Measurements from ENCODE around the gene BNIP2. TPM values are rescaled to one million over a fixed set of nuclear protein-coding genes. Genes with fewer than 3 reads are reported as not detected.

BNIP2 gene
- total RNA-seq, 4 donors from 2014 or later: 84.3 to 147 (median 123) TPM

- intact Hi-C loops (cut with DNase I; ENCODE audit: low total_unique reads): no loop called here
- H3K4me3 ChIP-seq (ENCODE audit: low read depth, poor library complexity, severe bottlenecking): no peak overlapping the region
- WGBS, 2 donors: 86 to 89% methylated on average over 7 of the region's 7 CpGs
- no peak for DNase-seq (ENCODE audit: low spot score in 2 of 2)
- TF ChIP-seq, protein P1, sequence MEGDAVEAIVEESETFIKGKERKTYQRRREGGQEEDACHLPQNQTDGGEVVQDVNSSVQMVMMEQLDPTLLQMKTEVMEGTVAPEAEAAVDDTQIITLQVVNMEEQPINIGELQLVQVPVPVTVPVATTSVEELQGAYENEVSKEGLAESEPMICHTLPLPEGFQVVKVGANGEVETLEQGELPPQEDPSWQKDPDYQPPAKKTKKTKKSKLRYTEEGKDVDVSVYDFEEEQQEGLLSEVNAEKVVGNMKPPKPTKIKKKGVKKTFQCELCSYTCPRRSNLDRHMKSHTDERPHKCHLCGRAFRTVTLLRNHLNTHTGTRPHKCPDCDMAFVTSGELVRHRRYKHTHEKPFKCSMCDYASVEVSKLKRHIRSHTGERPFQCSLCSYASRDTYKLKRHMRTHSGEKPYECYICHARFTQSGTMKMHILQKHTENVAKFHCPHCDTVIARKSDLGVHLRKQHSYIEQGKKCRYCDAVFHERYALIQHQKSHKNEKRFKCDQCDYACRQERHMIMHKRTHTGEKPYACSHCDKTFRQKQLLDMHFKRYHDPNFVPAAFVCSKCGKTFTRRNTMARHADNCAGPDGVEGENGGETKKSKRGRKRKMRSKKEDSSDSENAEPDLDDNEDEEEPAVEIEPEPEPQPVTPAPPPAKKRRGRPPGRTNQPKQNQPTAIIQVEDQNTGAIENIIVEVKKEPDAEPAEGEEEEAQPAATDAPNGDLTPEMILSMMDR (IDR thresholded peaks at IDR 0.05): no peak
- no peak for TF ChIP-seq POLR2A (IDR thresholded peaks at IDR 0.05)
These were observed 32.9 kb upstream of the BNIP2 start for GRCh38 chr15:59722037-59722436.

DNA sequence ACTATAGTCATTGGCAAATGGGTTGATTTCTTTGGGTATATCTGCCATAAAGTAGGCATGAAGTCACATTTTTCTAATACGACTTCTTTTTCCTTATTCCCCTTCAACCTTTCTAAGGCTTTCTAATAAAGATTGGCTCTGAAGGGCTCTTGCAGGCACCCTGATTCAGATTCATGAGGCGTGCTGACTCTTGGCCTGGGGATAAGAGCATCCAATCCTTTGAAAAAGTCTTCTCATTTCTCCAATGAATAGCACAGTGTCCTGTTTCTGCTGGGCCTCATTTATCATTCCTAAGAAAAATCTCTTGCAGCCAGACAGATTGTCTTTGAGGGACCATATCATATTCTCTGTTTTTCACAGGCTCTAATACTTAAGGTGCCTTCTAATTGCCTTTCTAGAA is 32.3 kb upstream of the BNIP2 start:
- intact Hi-C loops (cut with DNase I; ENCODE audit: low total_unique reads): no loop called here
- TF ChIP-seq POLR2A (IDR thresholded peaks at IDR 0.05): no peak
- TF ChIP-seq, protein P1 (IDR thresholded peaks at IDR 0.05): no peak
- 88 to 91% methylated on average over 2 of the region's 2 CpGs for WGBS, 2 donors
- no peak overlapping the region for H3K4me3 ChIP-seq (ENCODE audit: low read depth, poor library complexity, severe bottlenecking)
- DNase-seq (ENCODE audit: low spot score in 2 of 2): no peak

DNA sequence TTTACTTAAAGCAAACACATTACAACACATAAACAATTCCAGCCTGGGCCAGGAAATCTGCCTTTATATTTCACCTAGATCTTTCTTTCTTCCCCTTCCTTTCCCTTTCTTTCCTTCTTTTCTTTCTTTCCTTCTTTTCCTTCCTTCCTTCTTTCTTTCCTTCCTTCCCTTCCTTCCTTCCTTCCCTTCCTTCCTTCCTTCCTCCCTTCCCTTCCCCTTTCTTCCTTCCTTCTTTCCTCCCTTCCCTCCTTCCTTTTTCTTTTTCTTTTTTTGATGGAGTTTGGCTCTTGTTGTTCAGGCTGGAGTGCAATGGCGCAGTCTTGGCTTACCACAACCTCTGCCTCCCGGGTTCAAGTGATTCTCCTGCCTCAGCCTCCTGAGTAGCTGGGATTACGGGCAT is 24.1 kb upstream of the BNIP2 start:
- 86 to 97% methylated on average over 3 of the region's 3 CpGs for WGBS, 2 donors
- H3K4me3 ChIP-seq (ENCODE audit: low read depth, poor library complexity, severe bottlenecking): no peak overlapping the region
- DNase-seq (ENCODE audit: low spot score in 2 of 2): no peak
- intact Hi-C loops (cut with DNase I; ENCODE audit: low total_unique reads): no loop called here
- TF ChIP-seq POLR2A (IDR thresholded peaks at IDR 0.05): no peak
- TF ChIP-seq, protein P1 (IDR thresholded peaks at IDR 0.05): no peak

GRCh38 chr15:59711451-59712243 is 22.5 kb upstream of the BNIP2 start:
- intact Hi-C loops (cut with DNase I; ENCODE audit: low total_unique reads): no loop called here
- no peak for DNase-seq (ENCODE audit: low spot score in 2 of 2)
- no peak for TF ChIP-seq POLR2A (IDR thresholded peaks at IDR 0.05)
- TF ChIP-seq, protein P1 (IDR thresholded peaks at IDR 0.05): no peak
- 57 to 67% methylated on average over 4 of the region's 4 CpGs for WGBS, 2 donors
- no peak overlapping the region for H3K4me3 ChIP-seq (ENCODE audit: low read depth, poor library complexity, severe bottlenecking)

- DNase-seq (ENCODE audit: low spot score in 2 of 2): no peak
- intact Hi-C loops (cut with DNase I; ENCODE audit: low total_unique reads): no loop called here
- H3K4me3 ChIP-seq (ENCODE audit: low read depth, poor library complexity, severe bottlenecking): no peak overlapping the region
- no peak for TF ChIP-seq POLR2A (IDR thresholded peaks at IDR 0.05)
- WGBS, 2 donors: 94 to 99% methylated on average over 4 of the region's 4 CpGs
These were observed 18.5 kb upstream of the BNIP2 start for GRCh38 chr15:59707619-59708018.

- DNase-seq (ENCODE audit: low spot score in 2 of 2): no peak
- WGBS, 2 donors: 56 to 61% methylated on average over 6 of the region's 6 CpGs
These were observed 15.1 kb upstream of the BNIP2 start for GRCh38 chr15:59703979-59704796.

More at GRCh38 chr15:59703979-59704796, 15.1 kb upstream of the BNIP2 start:
- intact Hi-C loops (cut with DNase I; ENCODE audit: low total_unique reads): no loop called here
- no peak for TF ChIP-seq POLR2A (IDR thresholded peaks at IDR 0.05)
- TF ChIP-seq, protein P1 (IDR thresholded peaks at IDR 0.05): no peak
- H3K4me3 ChIP-seq (ENCODE audit: low read depth, poor library complexity, severe bottlenecking): no peak overlapping the region
